HG02610 (cell line): Measurements from ENCODE around the gene WDR20.
A peak's percentile ranks its signal among the peaks of the same experiment; 100 is the strongest.
"Not testable (repeated sequence)": the region's sequence is repeated elsewhere in the genome, so short reads cannot be mapped to it uniquely, and the experiment has no call there.

Experiments used
- ATAC-seq: cut with Tn5 transposase; IDR thresholded peaks from one replicate; pipeline ENCODE4 v1.9.1; 2021; ENCODE audit warnings: mild to moderate bottlenecking, moderate library complexity; ENCODE audit not compliant: unreplicated experiment

Gene WDR20, protein sequence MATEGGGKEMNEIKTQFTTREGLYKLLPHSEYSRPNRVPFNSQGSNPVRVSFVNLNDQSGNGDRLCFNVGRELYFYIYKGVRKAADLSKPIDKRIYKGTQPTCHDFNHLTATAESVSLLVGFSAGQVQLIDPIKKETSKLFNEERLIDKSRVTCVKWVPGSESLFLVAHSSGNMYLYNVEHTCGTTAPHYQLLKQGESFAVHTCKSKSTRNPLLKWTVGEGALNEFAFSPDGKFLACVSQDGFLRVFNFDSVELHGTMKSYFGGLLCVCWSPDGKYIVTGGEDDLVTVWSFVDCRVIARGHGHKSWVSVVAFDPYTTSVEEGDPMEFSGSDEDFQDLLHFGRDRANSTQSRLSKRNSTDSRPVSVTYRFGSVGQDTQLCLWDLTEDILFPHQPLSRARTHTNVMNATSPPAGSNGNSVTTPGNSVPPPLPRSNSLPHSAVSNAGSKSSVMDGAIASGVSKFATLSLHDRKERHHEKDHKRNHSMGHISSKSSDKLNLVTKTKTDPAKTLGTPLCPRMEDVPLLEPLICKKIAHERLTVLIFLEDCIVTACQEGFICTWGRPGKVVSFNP

DNA sequence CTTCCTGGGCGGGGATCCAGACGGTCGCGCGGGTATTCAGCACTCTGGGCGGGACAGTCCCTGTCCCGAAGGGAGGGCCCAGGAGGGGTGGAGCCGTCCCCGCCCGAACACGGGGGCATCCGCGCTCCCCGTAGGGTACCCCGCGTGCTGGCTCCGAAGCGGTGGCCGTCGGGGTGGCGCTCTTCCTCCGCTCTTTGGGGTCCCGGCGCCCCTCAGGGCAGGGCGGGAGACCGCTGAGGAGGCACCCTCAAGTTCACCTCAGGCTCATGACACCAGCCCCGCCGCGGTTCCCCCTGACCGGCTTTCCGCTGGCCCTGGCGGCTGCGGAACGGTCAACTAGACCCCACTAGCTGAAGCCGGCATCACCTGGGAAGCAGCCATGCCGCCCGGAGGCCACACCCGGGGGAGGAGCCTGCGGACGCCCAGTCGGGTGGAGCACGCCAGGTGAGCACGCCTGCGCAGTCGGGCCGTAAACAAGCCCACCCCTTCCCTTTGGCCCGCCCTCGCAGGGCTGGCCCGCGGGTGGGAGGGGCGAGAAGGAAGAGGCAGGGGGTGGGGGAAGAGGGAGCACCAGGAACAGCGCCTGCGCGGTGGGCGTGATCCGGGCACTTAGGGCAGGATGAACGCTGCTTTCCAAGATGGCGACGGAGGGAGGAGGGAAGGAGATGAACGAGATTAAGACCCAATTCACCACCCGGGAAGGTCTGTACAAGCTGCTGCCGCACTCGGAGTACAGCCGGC is at the start of gene WDR20:
Gene WDR20 (plus strand): TSS at position 612 of the 741 bp plus-strand sequence. CDS start 27 bp downstream, at position 639.
- ATAC-seq = peak; percentile 92

DNA sequence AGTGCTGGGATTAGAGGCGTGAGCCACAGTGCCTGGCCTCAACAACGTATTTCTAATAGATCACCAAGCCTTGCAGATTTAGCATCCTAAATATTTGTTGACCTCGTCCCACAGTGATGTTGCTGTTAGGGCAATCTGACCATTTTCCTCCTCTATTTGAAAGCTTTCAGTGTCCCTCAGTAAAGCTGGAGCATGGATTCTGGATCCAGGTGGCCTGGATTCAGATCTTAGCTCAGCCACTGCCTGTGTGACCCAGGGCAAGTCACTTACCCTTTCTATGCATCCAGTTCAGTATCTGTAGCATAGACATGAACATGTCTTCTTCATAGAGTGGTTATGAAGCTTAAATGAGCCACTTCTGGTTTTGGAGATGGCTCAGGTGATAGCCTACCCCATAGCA is 49.0 kb upstream of the WDR20 start:
- ATAC-seq = no peak

DNA sequence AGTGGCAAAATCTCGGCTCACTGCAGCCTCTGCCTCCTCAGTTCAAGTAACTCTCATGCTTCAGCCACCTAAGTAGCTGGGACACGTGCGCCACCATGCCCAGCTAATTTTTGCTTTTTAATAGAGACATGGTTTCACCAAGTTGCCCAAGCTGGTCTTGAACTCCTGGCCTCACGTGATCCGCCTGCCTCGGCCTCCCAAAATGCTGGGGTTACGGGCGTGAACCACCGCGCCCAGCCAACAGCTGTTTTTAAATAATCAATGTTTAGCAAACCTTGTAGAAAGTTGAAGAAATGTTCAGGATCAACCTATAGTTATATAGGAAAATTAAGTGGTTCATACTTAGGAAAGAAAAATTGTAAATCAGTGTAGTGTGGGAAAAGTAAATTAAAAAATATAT is 46.9 kb upstream of the WDR20 start:
- no peak for ATAC-seq

DNA sequence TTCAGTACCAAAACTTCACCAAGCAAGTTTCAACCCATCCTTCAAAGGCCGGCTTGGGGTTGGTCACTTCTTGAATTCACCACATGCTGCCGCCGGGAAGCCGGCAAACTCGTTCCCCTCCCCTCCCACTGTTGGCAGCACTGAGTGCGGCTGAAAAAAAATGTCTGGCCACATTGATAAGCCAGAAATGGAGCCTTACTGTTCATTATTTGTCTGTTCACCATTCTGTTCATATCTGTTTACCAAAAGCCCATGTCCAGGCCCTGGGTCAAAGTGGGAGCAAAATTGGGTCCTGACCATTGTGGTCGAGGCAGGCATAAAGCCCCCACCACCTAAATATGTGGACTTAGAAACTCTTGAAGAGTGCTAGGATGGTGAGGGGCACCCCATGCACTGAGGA is 45.6 kb upstream of the WDR20 start:
- no peak for ATAC-seq

DNA sequence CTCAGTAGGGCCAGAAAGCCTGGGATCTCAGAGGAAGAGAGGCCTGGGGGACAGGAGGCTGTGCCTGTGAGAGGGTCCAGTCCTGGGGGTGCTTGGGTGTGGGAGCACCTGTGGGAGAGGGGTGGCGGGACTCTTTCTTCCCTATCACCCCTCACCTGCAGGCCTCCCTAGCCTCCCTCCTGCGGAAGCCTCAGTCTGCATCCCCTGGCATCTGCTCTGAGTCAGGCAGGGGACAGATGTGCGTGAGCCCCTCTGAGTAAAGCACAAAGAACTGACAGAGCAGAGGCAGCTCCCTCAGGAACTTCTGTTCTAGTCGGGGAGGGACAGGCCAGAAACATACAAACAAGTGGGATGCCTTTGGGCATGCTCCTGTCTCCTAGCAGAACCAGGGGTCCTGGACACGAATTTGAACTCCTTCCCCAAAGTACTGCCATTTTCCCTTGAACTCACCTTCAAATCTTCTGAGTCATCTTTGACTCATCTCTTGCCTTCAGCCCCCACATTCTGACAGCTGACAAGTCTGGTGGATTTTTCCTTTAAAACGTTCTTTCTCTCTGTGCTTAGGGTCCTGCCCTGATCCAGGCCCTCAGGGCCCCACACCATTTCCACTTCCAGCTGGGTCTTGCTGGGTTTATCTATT is 44.3 kb upstream of the WDR20 start:
- ATAC-seq = no peak

DNA sequence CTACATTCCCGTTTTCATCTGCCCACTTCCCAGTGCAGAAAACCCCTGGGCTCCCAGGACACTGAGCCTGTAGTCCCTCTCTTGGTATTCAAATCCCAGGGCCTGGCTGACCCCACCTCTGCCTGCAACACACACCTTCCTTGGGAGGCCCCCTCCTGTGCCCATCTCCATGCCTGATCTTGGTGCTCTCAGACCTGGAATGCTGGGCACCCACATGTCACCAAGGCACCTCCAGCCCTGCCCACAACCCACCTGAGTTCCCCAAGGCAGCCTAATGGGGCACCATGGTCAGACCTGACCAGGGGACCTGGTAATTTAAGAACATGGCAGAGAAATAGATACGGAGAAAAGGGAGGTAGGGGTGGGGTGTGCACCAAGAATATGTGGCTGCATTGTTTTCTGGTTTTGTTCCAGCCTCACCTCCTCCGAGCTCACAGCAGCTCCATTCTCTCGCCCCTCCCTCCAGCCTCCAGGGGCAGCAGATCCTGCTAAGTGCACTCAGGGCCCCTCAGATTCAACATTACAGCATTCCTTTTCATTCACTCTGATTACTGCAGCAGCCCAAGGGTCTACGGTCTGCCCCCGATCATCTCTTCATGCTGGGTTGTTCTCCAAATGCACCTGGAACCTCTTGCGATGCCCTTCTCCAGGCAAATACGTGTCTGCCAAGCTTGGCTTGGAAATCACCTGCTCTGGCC is 43.7 kb upstream of the WDR20 start:
- no peak for ATAC-seq

DNA sequence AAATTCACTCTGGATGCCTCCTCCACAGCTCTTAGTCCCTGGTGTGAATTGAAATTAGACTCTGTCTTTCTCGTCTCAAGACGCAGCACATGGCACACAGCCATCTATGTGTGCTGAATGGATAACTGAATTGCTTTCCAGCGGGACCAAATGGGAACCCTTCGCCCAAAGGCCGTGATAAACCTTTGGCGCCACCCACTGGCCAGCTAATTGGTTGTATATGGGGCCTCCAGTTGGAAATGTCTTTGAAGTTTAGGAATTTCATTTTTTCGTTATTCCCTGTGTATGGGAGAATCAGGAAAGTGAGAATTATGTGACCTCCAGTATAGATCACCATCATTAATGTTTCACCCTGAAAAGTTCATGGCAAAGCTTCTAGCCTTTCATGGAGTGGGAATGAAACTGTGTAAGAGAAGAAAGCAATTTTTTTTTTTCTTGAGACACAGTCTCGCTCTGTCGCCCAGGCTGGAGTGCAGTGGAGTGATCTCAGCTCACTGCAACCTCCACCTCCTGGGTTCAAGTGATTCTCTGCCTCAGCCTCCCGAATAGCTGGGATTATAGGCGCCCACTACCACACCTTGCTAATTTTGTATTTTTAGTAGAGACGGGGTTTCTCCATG is 43.0 kb upstream of the WDR20 start:
- ATAC-seq = no peak

DNA sequence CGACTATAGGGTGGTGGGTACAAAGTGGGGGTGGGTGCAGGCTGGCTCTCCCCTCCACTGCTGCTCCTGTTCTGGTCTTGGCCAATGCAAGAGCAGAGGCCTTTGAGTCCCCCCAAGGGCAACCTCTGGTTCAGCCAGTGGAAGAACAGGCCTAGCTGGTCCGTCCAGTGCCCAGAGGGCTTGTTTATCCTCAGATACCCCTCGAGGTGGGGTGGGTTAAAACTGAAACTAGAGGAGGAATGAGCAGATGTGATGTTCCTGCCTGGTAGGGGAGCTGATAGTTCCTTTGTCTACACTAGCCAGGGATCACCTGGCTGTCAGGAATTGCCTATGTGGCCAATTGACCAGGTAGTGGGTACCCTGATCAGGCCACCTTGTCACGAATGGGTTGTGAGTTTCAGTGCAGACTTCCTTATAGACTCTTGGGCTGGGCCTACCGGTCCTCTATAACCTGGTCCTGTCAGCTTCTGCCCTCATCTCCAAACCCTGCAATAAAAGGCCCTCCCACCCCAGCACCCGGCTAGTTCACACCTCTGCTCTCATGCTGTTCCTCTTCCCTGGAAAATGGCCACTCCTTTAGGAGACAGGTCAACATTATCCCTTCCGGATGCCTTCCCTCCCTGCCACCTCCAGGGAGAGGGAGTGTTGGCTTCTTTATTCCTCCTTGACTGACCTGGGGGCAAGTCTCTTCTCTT is 42.1 kb upstream of the WDR20 start:
- ATAC-seq = no peak

DNA sequence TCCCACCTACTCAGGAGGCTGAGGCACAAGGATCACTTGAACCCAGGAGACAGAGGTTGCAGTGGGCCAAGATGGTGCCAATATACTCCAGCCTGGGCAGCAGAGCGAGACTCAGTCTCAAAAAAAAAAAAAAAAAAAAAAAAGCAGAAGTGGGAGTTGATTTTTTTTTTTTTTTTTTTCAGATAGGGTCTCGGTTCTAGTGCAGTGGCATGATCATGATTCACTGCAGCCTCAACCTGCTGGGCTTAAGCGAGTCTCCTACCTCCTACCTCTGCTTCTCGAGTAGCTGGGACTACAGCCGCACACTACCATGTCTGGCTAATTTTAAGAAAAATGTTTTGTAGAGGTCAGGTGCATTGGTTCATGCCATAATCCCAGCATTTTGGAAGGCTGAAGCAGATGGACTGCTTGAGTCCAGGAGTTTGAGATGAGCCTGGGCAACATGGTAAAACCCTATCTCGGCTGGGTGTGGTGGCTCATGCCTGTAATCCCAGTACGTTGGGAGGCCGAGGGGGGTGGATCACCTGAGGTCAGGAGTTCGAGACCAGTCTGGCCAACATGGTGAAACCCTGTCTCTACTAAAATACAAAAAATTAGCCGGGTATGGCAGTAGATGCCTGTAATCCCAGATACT is 36.5 kb upstream of the WDR20 start:
- no peak for ATAC-seq

DNA sequence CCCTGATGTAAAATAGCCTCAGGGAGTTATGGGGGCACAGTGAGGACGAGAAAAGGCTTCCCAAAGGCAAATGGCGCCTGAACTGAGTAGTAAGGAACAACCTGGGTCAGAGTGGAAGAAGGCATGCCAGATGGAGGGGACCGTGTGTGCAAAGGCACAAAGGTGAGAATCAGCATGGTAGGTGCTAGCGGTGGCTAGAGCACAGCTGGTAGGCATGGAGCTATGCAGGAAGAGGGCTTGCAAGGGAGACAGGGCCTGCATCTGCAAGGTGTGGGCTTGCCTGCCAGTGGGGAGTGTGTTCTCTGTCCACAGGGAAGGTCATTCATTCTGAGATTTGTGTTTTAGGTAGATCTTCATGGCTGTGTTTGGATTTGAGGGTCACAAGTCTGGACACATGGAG is 34.3 kb upstream of the WDR20 start:
- no peak for ATAC-seq

DNA sequence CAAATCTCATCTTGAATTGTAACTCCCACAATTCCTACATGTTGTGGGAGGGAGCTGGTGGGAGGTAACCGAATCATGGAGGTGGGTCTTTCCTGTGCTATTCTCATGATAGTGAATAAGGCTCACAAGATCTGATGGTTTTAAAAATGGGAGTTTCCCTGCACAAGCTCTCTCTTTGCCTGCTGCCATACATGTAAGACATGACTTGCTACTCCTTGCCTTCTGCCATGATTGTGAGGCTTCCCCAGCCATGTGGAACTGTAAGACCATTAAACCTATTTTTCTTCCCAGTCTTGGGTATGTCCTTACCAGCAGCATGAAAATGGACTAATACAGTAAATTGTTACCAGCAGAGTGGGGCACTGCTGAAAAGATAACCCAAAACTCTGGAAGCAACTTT is 30.4 kb upstream of the WDR20 start:
- not testable (repeated sequence) for ATAC-seq

DNA sequence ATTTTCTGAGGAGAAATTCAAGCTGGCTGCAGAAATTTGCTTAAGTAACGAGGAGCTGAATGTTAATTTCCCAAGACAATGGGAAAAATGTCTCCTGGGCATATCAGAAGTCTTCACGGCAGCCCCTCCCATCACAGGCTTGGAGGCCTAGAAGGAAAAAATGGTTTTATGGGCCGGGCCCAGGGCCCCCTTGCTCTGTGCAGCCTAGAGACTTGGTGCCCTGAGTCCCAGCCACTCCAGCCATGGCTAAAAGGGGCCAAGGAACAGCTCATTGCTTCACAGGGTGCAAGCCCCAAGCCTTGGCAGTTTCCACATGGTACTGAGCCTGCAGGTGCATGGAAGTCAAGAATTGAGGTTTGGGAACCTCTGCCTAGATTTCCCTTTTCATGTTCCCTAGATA is 28.6 kb upstream of the WDR20 start:
- ATAC-seq = no peak

DNA sequence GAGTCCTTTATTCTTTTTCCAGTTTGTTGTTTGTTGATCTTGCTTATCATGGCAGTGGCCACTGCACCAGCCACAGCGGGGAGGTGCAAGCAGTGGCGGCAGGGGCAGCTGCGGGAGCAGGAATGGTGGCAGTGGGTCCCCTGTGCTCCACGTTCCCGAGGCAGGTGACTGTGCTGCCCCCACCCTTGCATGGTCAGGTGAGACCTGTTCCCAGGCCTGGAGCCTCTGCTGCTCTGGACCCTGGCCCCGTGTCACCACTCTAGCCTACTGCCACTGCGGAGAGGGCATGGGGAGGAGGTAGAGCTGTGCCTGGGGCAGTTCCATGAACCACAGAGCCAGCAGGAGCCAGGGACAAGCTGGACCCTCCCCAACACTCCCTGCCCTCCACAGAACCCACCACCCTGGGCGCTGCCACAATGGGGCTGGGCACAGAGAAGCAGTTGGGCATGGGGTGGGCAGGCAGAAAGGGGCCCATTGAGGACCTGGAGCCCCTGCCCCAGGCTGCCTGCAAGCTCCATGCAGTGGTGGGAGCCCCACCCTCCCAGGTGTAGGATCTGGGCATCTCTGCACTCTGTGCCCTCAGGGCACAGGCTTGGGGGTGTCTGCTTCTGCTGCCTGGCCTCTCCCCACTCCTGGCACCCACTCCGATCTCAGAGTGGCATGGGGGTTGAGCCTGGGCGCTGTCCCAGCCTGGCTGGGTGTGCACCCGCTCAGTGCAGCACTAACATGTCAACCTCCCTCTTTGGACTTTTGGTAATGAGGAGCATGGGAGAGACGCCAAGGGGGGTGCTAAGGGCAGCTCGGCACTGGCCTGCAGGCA is 23.1 kb upstream of the WDR20 start:
- ATAC-seq = no peak

DNA sequence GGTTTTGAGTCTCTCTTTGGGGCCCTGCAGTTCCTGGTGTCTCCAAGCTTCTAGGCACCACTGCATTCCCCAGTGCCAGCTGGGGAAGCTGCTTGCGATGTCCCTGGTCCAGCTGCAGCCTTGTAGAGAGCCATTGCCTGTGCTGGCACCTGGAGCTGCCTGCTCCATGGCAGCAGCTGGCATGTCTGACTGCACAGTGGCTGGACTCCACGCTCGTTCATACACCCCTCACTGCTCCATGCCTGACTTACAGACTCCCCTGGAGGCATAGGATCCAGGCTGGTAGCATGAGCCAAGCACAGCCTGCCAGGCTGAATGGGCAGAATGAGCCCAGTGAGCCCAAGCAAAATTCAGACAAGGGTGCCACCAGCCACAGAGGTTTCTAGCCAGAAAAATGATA is 21.8 kb upstream of the WDR20 start:
- no peak for ATAC-seq

DNA sequence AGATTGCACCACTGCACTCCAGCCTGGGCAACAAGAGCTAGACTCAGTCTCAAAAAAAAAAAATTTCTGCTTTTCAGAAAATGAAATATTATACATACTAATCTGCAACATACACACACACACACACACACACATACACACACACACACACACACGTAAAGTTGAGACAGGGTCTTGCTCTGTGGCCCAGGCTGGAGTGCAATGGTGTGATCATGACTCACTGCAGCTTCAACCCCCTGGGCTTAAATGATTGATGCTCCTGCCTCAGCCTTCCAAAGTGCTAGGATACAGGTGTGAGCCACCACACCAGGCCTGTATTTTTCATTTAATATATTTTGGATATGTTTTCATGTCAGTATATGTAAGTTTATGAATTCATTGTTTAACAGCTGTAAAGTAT is 18.8 kb upstream of the WDR20 start:
- ATAC-seq = no peak

DNA sequence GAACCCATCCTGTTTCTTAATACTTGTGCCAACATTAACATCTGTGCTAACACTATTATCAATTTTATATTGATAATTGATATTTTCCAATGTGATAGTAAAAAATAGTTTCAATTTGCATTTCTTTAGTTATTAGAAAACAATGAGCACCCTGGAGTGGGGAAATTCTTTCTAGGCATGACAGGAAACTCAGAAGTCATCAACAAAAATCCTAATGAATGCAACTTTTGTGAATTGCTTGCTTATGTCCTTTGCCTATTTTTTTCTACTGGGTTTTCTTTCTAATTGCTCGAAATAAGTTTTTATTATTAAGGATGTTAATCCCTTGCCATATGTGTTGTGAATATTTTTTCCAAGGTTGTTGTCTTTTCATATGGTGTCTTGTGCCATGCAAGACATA is 18.1 kb upstream of the WDR20 start:
- ATAC-seq = no peak

DNA sequence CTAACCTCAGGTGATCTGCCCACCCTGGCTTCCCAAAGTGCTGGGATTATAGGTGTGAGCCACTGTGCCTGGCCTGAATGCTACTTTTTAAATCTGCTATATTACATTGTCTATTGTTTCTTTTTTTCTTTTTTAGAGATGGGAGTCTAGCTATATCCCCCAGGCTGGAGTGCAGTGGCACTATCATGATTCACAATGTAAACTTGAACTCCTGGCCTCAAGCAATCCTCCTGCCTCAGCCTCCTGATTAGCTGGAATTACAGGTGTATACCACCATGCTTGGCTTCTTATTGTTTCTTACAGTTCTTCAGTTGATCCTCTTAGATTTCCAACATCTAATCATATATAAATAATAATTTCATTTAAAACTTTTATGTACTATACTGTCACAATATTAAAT is 15.3 kb upstream of the WDR20 start:
- ATAC-seq = no peak

DNA sequence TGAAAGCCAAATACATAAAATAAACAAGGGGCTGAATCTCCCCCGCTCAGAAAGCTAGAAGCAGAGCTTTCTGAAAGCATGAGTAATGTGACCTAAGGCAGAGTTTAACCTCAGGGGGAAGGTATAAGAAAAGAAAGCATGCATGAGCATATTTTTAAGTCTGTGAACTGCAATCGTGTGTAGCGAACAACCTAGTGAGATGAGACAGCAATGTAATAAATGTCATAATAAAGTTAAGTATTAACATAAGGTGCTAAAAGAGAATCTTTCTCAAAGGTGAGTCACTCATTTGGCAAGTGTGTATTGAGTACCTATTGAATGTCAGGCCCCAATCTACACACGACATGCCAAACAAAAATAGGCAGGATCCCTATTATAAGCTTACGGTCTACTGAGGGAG is 14.2 kb upstream of the WDR20 start:
- no peak for ATAC-seq
